ENCODE measurements around the gene CAMK4. TPM values are rescaled to one million over a fixed set of nuclear protein-coding genes. Genes with fewer than 3 reads are reported as not detected.

CAMK4 gene
- total and polyA plus RNA-seq, 9 of the 15 experiments (the other 6 are each of a cell fraction or from before 2014, with no cell fraction given), result 0.35 TPM; not detected in 8

DNA sequence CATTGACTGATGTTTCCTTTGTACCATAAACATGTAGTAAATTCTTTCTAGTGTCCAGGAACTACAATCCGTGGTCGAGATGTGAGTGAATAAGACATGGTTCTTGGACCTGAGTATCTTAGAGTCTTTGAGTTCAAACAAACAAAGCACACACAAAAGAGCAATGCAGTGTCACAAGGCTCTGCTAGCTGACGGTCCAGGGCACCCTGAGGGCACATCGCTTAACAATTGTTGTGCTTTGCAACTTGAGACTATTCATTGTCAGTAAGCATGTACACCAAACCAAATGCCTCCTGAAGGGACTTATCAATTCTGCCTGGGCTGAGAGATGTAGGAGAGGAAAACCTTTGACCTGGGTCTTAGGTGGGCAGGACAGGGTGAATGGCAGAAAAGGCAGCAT, 84.8 kb downstream of the CAMK4 start:
- Histone ChIP-seq H3K9me1 (ENCODE audit: control insufficient read depth, insufficient read depth, low read length) (no peaks in the 10 kb centered on the region), H3K4me1 (replicated peaks in 1 of 2; ENCODE audit: control insufficient read depth in 2 of 2, insufficient read depth in 2 of 2, low read length in 2 of 2) (no peaks in the 10 kb centered on the region), H3K27ac (ENCODE audit: extremely low read depth, low read depth, low read length) (no peak overlapping the region), H3K79me2 (ENCODE audit: control insufficient read depth, insufficient read depth, low read length) (no peaks in the 10 kb centered on the region), H3K9ac (ENCODE audit: insufficient read depth in 1 of 2, low read depth in 2 of 2, low read length in 2 of 2) (no peak overlapping the region), H4K20me1 (replicated peaks; ENCODE audit: control insufficient read depth, insufficient read depth, low read length) (no peaks in the 10 kb centered on the region), H2AFZ (ENCODE audit: low read depth, low read length) (no peak overlapping the region), H3K27me3 (ENCODE audit: control insufficient read depth in 2 of 2, insufficient read depth in 2 of 2, low read length in 2 of 2) (no peaks in the 10 kb centered on the region), H3K4me2 (ENCODE audit: insufficient read depth, low read length) (no peak overlapping the region), H3K9me3 (replicated peaks; ENCODE audit: control insufficient read depth, insufficient read depth, low read depth, low read length) (0 out of 2 replicates have a peak, but pooled peaks cover 3% of the 10 kb centered on the region), H3K4me3 (no peak overlapping the region), H3K36me3 (ENCODE audit: control insufficient read depth, insufficient read depth, low read length) (no peaks in the 10 kb centered on the region)
- ATAC-seq (no peak), FAIRE-seq (no peak), DNase-seq (ENCODE audit: extremely low read depth in 1 of 4, low spot score in 3 of 4) (no peak)
- CTCF ChIA-PET (ENCODE audit: low intra/inter-chr PET ratio), result no interaction called here
- POLR2A ChIA-PET, result no interaction called here
- TF ChIP-seq ZNF316 (IDR thresholded peaks at IDR 0.05) (no peak), BCOR (IDR thresholded peaks at IDR 0.05) (no peak), YY1 (IDR thresholded peaks at IDR 0.05; ENCODE audit: borderline replicate concordance in 1 of 3, control insufficient read depth in 1 of 3, extremely low read depth in 1 of 3, insufficient read depth in 3 of 3, insufficient read length in 1 of 3, insufficient replicate concordance in 2 of 3, low read depth in 1 of 3, low read length in 2 of 3) (no peak), HDAC3 (IDR thresholded peaks at IDR 0.05; ENCODE audit: borderline replicate concordance, partially characterized antibody) (no peak), RFX5 (IDR thresholded peaks at IDR 0.05; ENCODE audit: low read depth, low read length) (no peak), TCFL5 (CRISPR knock-in tag; conservative IDR thresholded peaks at IDR 0.05) (no peak), PHTF2 (CRISPR knock-in tag; IDR thresholded peaks at IDR 0.05) (no peak), ZNF165 (CRISPR knock-in tag; IDR thresholded peaks at IDR 0.05; ENCODE audit: borderline replicate concordance) (no peak), KAT7 (CRISPR knock-in tag; IDR thresholded peaks at IDR 0.05; ENCODE audit: borderline replicate concordance) (no peak)
- 0% methylated on average over 4 of the region's 4 CpGs for WGBS (ENCODE audit: insufficient coverage, low coverage, missing lambda C conversion rate)
- no TSS peak for BruUV-seq (replicated peaks)
- intact Hi-C loops (cut with micrococcal nuclease) (no loop called here), in situ Hi-C loops (cut with MboI) (no loop called here)
